ENCODE results near the gene RNASEH1.

Gene RNASEH1, protein sequence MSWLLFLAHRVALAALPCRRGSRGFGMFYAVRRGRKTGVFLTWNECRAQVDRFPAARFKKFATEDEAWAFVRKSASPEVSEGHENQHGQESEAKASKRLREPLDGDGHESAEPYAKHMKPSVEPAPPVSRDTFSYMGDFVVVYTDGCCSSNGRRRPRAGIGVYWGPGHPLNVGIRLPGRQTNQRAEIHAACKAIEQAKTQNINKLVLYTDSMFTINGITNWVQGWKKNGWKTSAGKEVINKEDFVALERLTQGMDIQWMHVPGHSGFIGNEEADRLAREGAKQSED

DNA sequence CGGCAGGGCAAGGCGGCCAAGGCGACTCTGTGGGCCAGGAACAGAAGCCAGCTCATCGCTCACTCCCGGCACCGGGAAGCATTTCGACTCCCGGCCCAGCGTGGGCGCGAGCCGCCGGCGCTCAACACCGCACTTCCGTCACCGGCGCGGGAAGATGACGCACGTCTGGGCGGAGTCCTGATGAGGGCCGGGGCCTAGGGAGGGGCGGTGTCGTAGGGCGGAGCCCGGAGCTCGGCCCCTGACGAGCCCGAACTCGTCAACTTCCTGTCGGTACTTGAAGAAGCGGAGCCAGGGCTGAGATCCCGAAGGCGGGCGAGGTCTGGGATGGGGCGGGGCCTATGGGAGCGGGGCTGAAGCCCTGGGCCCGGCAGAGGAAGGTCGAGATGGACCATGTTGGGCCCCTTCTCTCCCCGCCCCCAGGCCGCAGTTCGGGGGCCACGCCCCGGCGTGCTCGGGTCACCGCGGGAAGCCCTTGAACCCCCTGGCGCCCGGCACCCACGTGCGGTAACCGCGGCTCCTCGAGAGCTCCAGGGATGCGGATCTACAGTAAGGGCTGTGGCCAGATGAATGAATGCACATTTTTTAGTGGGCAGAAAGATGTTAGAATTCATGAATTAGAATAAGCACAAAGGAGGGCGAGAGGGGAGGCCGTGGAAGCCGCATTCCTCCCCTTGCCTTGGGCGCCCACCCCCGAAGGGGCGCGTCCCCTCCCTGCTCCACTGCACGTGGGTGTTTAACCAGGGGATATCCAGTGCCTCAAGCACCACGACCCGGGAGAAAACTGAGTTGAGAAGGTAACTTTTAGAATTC is at the start of gene RNASEH1:
TSS of gene RNASEH1 (minus strand) at position 129 of the 810 bp plus-strand sequence. CDS start at position 56, 73 bp downstream.
- DNase-seq, result peak; percentile 98

DNA sequence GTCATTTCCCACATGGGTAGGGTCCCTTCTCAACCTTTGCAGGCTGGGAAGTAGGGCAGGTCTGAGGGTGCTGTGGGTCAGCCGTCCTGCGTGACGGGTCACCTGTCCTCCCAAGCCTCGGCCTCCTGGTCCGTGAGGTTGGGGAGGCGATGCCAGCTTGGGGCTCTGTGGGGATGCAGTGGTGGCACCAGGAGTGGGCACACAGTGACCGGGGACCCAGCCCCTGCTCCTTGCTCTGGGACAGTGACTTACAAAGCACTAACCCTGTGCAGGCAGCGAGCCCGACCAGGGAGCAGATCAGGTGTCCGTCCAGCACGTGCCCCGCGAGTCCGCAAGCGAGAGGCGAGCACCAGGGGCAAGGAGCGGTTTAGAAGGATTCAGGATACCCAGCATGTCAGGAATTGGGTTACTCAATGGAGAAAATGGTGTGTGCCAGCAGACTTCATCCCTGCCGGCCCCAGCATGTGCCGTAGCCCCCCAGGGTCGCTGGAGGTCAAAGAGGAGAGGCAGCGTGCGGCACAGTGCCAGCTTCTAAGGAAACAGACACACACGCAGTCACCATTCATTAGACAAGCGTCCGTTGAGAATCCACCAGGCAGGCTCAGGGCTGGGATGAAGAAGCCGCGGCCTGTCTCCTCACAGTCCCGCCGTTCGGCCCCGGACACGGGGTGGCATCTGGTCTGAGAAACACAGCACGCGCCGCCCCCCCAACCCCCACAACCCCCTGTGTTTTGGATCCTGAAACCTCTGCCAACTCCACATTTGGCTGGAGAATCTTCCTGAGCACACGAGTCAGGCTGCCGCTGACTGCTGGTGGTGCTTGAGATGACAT is 48.5 kb upstream of the RNASEH1 start:
- no peak for DNase-seq

DNA sequence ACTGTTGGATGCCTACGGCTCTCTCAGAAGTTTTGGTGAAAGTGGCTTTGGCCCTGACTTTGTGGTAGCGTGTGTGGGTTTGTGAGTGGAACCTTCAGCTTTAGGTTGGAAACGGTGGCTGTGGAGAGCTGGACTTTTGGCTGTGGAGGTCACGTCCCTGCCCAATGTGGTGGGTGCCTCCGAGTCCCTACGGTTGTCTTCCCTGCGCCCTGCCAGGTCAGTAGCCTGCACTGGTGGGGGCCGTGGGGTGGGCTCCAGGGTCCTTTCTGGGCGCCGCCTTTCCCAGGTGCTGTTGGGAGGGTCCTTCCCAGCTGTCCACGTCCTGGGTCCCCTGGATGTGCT is 47.9 kb upstream of the RNASEH1 start:
- no peak for DNase-seq

DNA sequence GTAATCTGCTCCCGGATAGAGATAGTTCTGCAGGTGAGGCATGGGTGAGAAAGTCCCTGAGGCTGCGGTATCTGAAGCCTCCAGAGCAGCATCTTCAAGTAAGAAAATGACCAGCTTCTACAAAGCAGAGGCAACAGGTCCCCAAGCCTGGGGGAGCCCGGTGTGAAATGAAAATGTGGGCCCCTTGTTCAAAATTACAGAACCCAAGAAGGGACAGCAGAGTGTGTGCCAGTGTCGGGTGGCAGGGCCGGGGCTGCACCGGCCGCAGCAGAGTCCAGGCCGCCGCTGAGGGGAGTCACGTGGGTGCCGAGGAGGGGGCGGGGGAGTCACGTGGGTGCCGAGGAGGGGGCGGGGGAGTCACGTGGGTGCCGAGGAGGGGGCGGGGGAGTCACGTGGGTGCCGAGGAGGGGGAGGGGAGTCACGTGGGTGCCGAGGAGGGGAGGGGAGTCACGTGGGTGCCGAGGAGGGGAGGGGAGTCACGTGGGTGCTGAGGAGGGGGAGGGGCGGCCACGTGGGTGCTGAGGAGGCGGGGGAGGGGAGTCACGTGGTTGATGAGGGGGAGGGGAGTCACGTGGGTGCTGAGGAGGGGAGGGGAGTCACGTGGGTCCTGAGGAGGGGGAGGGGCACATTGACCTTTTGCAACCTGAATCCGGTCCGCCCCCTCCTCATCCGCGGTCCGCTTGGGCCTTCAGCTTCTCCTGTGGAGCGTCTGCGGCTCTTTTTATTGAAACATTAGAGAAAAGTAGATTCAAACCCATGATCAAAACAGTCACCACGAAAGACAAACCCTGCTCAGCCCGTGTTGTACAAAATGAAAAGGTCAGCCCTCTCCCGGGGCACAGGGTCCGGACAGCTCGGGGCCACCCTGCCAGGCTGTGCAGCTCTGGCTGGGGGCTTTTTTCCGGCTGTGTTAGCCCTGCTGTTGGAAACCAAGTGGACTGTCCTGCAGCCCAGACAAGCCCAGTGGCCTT is 47.1 kb upstream of the RNASEH1 start:
- DNase-seq, result no peak

DNA sequence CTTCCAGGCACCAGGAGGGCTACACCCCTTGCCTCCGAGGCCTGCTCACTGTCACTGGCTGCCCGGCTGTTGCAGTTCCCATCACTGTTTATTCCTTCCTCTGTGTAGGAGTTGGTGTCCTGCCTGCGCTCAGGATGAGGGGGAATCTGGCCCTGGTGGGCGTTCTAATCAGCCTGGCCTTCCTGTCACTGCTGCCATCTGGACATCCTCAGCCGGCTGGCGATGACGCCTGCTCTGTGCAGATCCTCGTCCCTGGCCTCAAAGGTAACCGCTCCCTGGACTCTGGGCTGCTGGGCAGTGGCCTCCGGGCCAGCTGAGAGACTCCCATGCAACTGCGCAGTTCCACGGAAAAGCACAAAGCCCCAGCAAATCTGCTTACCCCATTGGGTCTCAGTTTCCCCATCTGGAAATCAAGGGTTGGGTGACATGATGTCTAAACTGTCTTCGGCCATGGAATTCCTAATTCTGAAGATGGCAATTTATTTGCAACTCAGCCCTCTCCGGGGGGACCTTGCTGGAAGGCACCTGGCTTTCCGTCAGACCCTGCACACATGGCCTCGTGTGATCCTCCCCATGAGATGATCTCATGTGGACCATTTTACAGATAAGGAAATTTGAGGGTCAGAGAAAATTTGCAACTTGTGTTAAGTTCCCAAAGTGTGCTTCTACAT is 46.2 kb upstream of the RNASEH1 start:
- no peak for DNase-seq

DNA sequence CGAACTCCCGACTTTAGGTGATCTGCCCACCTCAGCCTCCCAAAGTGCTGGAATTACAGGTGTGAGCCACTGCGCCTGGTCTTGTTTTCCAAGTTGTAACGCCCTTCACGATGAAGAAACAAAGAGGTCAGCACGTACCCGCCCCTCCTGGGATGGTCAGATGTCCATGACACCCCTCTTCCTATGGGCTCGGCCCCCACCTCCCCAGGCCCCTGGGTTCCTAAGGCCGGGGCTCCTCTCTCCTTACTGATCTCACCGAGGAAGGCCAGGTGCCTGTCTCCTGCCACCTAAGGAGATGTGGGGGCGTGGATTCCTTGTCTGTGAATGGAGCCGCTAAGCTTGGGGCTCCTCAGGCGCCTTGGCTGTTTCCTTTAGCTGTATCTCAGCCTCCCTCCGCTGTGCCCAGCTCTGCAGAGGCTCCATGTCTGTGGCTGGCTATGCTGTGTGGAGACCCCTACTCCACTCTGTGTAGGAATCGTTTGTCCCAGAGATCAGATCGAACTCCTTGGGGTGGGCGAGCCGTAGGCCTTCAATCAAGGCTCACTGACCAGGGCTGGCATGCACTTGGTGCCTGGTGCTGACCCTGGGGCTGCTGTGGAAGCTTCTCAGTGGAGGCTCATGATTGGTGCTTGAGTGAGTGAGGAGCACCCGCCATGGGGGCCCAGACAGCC is 45.5 kb upstream of the RNASEH1 start:
- no peak for DNase-seq

DNA sequence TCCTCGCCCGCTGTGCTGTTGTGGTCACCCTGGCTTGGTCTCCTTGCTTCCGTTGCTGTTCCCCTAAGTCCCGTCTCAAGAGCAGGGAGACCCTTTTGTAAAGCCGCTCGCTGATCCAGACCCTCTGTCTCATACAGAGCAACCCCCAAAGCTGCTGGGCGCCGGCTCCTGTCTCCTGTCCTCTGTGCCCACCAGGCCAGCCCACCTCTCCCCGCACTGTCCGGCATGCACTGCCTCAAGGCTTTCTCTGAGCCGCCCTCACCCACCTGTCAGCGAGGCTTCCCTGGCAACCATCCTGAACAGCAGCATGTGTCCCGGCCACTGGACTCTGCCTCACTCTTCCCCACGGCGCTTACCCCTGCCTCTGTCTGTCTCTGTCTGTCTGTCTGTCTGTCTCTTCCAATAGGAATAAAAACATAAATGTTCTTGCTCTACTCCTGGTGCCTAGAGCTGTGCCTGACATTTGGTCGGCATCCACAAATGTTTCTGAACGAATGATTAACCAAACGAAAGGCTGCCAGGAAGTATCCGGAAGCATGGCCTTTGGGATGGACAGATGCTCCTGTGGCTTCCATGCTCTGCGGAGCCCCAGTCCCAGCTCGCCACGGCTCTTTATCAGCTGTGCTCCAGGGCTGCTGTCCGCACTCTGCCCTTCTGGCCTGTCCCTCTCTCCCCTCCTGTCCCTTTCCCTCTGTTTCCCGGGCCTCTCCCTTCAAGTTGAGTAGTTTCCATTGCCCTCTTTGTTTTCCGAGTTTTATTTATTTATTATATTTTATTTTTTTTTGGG is 44.6 kb upstream of the RNASEH1 start:
- no peak for DNase-seq

DNA sequence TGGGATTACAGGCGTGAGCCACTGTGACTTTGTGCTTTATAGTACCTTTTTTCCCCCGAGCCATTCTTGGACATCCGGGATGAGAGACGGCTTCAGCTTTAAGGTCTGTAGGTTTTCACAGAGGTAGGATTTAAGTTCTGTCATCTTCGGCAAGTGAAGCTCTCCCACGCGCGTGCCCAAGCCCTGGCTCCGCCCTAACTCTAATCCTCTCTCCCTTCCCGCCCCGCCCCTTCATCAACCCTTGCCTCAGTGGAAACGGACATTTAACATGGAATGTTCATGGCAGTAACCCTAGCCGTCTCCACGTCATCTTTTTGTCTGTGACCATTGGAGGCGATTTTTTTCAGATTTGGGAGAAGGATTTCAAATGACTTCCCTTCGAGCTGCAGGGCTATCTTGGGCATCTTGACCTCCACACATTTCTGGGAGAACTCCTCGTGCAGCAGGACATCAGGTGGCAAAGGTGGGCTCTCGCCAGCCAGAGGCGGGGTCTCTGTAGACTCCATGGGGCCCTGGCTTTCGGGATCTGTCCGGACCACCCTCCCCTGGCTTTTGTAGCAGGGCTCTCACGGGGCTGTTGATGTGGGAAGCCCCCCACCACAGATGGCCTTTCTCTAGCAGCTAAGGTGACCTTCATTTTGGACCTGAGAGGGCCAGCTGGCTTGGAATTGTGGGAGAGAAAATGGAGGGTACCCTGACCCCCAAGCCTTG is 43.6 kb upstream of the RNASEH1 start:
- DNase-seq, result no peak

DNA sequence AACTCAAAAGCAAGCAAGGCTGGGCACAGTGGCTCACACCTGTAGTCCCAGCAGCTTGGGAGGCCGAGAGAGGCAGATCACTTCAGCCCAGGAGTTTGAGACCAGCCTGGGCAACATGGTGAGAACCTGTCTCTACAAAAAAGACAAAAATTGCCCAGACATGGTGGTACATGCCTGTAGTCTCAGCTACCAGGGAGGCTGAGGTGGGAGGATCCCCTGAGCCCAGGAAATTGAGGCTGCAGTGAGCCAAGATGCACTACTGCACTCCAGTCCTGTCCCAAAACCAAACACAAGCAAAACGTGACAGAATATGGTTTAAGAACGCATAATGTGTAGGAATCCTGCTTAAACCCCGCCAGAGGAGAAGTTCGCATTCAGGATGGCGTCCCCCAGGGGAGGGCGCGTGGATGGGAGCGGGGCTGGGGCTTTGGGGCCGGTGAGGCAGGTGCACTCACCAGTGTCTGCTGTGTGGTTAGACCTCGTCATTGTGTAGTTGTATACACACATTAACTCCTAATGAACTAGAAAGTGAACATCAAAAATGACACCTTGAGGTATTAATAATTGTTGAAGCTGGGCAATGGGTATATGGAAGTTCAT is 42.2 kb upstream of the RNASEH1 start:
- DNase-seq, result no peak

DNA sequence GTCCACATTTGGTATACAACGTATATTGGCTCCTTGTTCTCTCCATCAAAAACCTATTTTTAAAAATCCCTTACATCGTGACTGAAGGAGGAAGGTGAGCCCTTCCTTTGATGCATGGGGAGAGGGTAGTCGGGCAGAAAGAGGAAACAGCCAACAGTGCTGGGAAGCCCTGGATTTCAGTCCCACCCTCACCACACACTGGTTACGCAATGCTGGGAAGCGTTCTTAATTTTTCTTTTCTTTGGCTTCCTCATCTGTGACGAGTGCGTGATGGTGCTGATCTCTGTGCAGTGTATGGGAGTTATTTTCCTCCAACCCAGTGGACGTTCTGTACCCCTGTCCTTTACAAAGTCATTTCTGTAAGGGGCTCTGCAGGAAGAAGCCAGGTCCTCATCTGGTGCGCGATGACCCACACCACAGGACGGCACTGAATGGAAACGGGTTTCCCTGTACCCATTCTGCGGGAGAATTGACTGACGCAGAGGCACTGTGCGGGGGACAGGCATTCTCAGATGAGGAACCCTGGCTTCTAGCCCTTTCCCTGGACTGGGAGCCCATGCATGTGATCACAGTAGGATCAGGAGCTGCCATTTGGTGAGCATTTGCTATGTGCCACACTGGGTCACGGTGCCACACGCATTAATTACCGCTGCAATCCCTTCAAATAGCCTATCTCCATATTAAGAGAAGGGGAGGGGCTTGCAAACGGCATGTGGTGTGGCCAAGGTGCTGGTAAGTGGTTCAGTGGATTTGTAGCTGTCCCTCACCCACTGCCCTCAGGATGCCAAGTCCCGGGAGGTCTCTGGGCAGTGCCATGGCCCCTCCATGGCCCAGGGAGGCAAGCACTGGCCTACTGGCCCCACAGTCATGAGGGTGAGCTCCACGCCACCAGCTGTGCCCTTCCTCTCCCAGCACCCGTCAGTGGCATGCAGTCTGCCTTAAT is 41.0 kb upstream of the RNASEH1 start:
- DNase-seq, result no peak

DNA sequence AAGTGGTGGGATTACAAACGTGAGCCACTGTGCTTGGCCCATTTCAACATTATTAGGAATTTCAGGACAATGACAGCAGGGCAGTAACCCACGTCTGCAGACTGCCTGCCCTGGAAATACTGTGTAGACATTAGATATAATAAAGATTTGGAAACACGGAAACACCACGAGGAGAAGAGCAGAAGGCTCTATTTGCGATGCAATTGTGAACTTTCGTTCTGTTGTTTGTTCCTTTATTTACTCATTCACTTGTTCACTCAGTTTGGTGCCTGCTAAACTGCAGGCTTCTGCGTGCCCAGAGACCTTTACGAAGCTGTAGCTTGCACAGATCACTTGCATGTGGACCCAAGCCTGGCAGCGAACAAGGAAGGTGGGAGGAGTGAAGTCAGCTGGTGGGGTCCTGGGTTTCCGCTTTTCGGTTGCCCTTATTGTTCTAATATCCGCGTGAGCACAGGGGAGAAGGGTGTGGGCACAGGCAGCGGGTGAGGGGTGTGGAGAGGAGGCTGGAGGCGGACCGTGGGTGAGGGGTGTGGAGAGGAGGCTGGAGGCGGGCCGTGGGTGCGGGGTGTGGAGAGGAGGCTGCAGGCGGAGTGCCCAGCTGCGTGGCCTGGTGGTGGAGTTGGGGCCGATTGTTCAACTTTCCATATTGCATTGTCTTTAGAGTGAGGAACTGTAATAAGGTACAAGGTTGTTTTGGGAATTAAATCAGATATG is 40.2 kb upstream of the RNASEH1 start:
- DNase-seq, result no peak

DNA sequence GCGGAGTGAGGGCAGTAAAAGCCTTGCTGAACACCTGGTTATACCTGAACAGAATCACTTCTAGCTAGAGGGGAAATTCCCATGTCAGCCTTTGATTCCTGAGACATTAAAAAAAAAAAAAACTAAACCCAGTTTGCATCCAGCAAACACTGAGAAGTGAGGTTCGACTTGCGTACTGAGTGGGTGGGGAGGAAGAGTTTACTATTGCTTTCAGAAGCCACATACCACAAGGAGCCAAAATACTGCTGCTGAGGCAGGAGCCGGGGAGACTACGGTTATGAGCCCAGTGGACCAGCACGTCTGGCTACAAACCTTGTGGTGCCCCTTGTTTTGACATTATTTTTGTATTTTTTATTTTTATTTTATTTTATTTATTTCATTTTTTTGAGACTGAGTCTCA is 39.4 kb upstream of the RNASEH1 start:
- no peak for DNase-seq

DNA sequence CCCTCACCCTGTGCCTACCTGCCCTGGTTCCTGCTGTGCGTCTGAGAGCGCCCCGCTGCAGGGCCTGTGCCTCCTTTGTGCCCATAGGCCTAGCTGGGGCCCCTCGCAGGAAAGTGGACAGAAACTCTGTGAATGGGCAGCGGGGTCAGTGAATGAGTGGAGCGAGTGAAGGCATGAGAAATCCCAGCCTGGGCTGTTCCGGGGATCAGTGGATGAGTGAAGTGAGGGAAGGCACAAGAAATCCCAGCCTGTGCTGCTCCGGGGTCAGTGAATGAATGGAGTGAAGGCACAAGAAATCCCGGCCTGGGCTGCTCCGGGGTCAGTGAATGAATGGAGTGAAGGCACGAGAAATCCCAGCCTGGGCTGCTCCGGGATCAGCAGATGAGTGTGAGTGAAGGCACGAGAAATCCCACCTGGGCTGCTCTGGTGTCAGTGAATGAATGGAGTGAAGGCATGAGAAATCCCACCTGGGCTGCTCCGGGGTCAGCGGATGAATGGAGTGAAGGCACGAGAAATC is 38.8 kb upstream of the RNASEH1 start:
- no peak for DNase-seq

DNA sequence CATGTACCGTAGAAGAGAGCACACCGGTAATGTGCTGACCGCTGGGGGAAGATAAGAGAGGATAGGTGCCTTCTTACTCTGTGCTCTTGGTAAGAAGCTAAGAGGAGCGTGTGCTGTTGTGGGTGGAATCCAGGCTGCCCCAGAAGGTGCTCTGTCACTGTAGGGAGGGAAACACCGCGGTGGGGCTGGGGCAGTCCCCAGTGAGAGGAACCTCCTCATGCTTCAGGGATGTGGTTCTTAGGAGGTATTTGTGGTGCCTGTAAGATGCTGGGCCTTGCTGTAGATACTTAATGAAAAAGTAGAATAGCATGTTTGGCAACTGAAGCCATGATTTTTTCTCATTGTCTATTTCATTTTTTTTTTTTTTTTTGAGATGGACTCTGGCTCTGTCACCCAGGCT is 37.9 kb upstream of the RNASEH1 start:
- no peak for DNase-seq

DNA sequence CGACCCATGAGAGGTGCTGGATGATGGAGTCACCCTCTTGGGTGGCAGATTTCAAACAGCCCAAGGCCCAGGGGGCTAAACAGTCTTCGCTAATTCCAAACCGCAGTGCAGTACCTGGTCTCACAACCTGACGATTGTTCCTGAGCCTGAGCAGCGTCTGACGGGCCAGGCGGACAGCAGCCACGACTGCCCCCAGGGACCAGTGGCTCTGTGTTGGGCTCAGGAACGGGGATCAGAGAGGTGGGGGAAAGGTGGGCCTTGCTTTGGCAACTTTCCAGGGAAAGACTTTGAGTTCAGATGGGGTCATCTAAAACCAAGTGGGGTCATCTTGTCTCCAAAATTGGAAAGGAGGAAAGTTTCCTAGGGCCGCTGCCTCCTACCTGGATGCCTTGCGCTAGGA is 37.3 kb upstream of the RNASEH1 start:
- DNase-seq, result no peak

DNA sequence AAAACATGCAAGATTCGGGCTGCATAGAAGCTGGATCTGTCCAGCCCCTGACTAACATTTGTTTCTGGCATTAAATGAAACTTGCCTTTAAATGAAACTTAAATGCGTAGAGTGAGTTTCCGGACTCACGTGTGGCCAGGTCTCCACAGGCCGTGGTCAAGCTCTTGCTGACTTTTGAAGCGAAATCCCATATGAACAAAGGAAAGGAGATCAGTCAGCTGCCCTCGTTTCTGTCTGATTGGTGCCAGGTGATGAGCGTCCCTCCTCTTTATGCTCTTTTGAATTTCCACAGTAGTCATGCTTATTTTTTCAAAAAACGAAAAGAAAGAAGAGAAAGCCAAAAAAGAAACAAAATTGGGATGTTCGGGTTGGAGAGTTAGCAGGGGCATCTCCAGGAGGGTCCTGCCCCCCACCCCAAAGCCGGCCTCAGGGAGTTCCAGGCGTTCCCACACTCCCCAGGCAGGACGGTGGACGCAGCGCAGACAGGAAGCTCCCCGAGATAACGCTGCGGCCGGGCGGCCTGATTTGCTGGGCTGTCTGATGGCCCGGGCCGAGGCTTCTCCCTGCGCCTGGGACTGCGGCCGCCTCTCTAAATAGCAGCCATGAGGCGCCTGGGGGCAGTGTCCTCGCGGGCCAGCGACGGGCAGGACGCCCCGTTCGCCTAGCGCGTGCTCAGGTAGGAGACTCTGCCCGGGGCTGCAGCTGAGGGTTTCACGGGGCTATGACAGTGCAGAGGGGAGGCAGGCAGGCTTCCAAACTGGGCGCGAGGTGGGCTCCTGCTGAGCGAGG is 36.6 kb upstream of the RNASEH1 start, which contains the start of gene COLEC11:
TSS of gene COLEC11 (plus strand) at position 620 of the 789 bp plus-strand sequence. CDS start 9,229 bp downstream, outside the sequence.
- peak; percentile 22 for DNase-seq
